Heart right ventricle (tissue), 16 donors: Measurements from ENCODE around the gene B3GNT9. TPM values are rescaled to one million over a fixed set of nuclear protein-coding genes. Genes with fewer than 3 reads are reported as not detected.
A peak's percentile ranks its signal among the peaks of the same experiment; 100 is the strongest.

Experiments used
- ATAC-seq, 8 donors: fragments of 200-7000 bp; cut with Tn5 transposase; one replicate each; pipeline ENCODE4 v1.9.1; 2020; ENCODE audit warnings: mild to moderate bottlenecking in 8 of 8, moderate library complexity in 8 of 8, moderate number of reproducible peaks in 1 of 8
- DNase-seq, 2 donors: peaks; one replicate each; pipeline ENCODE4 v3.0.0-alpha.2; 2020
- H3K27ac ChIP-seq, 10 donors: fragments of 200-600 bp; sonication (generic) in 2 of 10; one replicate each; pipeline versions ENCODE4 v1.5.0 to v1.8.0; 2020 to 2022; ENCODE audit warnings: mild to moderate bottlenecking in 3 of 10
- H3K27me3 ChIP-seq, 7 donors: fragments of 200-600 bp; one replicate each; pipeline ENCODE4 v1.8.0; 2021 to 2022; ENCODE audit warnings: mild to moderate bottlenecking in 2 of 7
- H3K36me3 ChIP-seq, 9 donors: fragments of 200-600 bp; sonication (generic) in 1 of 9; one replicate each; pipeline versions ENCODE4 v1.5.0 to v1.8.0; 2020 to 2022; ENCODE audit warnings: mild to moderate bottlenecking in 2 of 9
- H3K4me1 ChIP-seq, 9 donors: fragments of 200-600 bp; sonication (generic) in 1 of 9; one replicate each; pipeline versions ENCODE4 v1.5.0 to v1.8.0; 2020 to 2022; ENCODE audit warnings: mild to moderate bottlenecking in 4 of 9
- H3K4me3 ChIP-seq, 10 donors: fragments of 200-600 bp; sonication (generic) in 2 of 10; one replicate each; pipeline versions ENCODE4 v1.5.0 to v1.8.0; 2020 to 2022; ENCODE audit warnings: mild to moderate bottlenecking in 7 of 10, moderate library complexity in 2 of 10
- H3K9me3 ChIP-seq, 11 donors: fragments of 200-600 bp in 10 of 11; sonication (generic) in 2 of 11; one replicate each; pipeline versions ENCODE4 v1.5.0 to v1.8.0; 2013 to 2022; ENCODE audit warnings: mild to moderate bottlenecking in 2 of 11, control low read depth in 1 of 11, moderate library complexity in 1 of 11
- CTCF ChIP-seq, 9 donors: fragments of 200-600 bp; sonication (generic) in 2 of 9; IDR thresholded peaks; one replicate each; pipeline versions ENCODE4 v1.5.0 to v1.8.0; 2021 to 2022; ENCODE audit warnings: antibody characterized with exemption in 9 of 9, mild to moderate bottlenecking in 5 of 9, moderate library complexity in 1 of 9
- WGBS, 2 donors: extraction: QIAGEN DNeasy Blood & Tissue Kit; methylation state at CpG; one replicate each; pipeline ENCODE4 v1.1.7; 2013; ENCODE audit warnings: inconsistent platforms in 1 of 2; 5-methylcytosine and 5-hydroxymethylcytosine counted together
- intact Hi-C, 10 donors: fragments of 100-400 bp; cut with DNase I; formaldehyde crosslinking; loops; one replicate each; pipeline versions ENCODE4 v1.11.1 to v1.14.2; 2022
- polyA plus RNA-seq, 2 donors: library from polyadenylated mRNA; stranded (reverse); fragments of 200-250 nt; gene quantifications; one replicate each; pipeline ENCODE4 v1.2.3, GENCODE V29; 2013
- total RNA-seq, 10 donors: library from RNA; stranded (reverse); fragmentation: NEBNext Ultra II Directional in 3 of 10; extraction: Animal tissue kit (Norgen Biotek cat#: 25700) in 3 of 10; gene quantifications; one replicate each; pipeline versions ENCODE4 v1.2.1 to v1.2.4, GENCODE V29; 2021 to 2023
- donor health status: Arrhythmogenic right ventricular cardiomyopathy.
- donor health status: ischemic (EF 13 %, LVEDD 7.1; RV severe dilation, severe dysfunction).
- donor health status: healthy with polysubstance abuse.
- donor health status: DM: no; HTN: yes; CAD: no.
- donor health status: DM: no; HTN: no; CAD: no.
- donor health status: ischemic (EF 25% LVEDD 6.9; RV normal size, moderate dysfunction).
- donor health status: ischemic (EF 25% LVEDD 5.7; RV mildly dilated, moderate dysfunction).
- donor health status: healthy.
- donor health status: DM: yes; HTN: yes; CAD: no.
- donor health status: Ischemic cardiomyopathy.
- donor health status: ischemic (EF 35%, LVEDD 5.7; RV mildly dilated, moderate dysfunction).
- donor health status: nonischemic (EF 11% LVEDD 7.7; RV severe dilation, severe dysfunction).
- donor health status: DM: yes; HTN: yes; CAD: no.
- donor health status: PGD.
- donor health status: ischemic (EF 29% LVEDD 5.4; RV normal size, mild dysfunction).
- donor health status: nonischemic (EF 23%, LVEDD 6.1; RV moderate dilation, normal function).

B3GNT9 gene
- total and polyA plus RNA-seq, 12 donors = 5.4 to 19.1 (median 9.6) TPM

- intact Hi-C loops = no loop called here
- ATAC-seq (no peak), DNase-seq (no peak)
- WGBS, 2 donors = 82 to 100% methylated on average over 2 of the region's 2 CpGs
- Histone ChIP-seq H3K4me1 (peaks cover 0 to 15% (median 3%) of the 10 kb centered on the region in 9 donors), H3K27me3 (peaks cover 0 to 17% (median 0%) of the 10 kb centered on the region in 7 donors), H3K27ac (no peak overlapping the region), H3K9me3 (no peaks in the 10 kb centered on the region), H3K4me3 (no peak overlapping the region), H3K36me3 (peaks cover 0 to 89% (median 48%) of the 10 kb centered on the region in 9 donors)
- no peak for TF ChIP-seq CTCF (IDR thresholded peaks at IDR 0.05)
Observed at GRCh38 chr16:67145746-67146145, 5.1 kb downstream of the B3GNT9 start.

GRCh38 chr16:67144943-67145342, 5.9 kb downstream of the B3GNT9 start:
- no peak for TF ChIP-seq CTCF (IDR thresholded peaks at IDR 0.05)
- ATAC-seq = no peak
- H3K9me3 ChIP-seq = no peaks in the 10 kb centered on the region
- H3K4me1 ChIP-seq = peaks cover 0 to 7% (median 0%) of the 10 kb centered on the region in 9 donors
- H3K27ac ChIP-seq = no peak overlapping the region
- DNase-seq = no peak
- intact Hi-C loops = no loop called here
- peaks cover 0 to 9% (median 0%) of the 10 kb centered on the region in 7 donors for H3K27me3 ChIP-seq
- peaks cover 0 to 97% (median 56%) of the 10 kb centered on the region in 9 donors for H3K36me3 ChIP-seq
- no peak overlapping the region for H3K4me3 ChIP-seq
- 94 to 95% methylated on average over 2 of the region's 2 CpGs for WGBS, 2 donors

GRCh38 chr16:67142342-67142741, 8.5 kb downstream of the B3GNT9 start:
- Histone ChIP-seq H3K4me3 (no peak overlapping the region), H3K27ac (no peak overlapping the region), H3K4me1 (no peaks in the 10 kb centered on the region), H3K36me3 (peaks cover 0 to 100% (median 61%) of the 10 kb centered on the region in 9 donors), H3K9me3 (no peaks in the 10 kb centered on the region), H3K27me3 (no peaks in the 10 kb centered on the region)
- TF ChIP-seq CTCF (IDR thresholded peaks at IDR 0.05) = no peak
- 91 to 92% methylated on average over 9 of the region's 9 CpGs for WGBS, 2 donors
- intact Hi-C loops = no loop called here
- no peak for ATAC-seq
- DNase-seq = no peak

GRCh38 chr16:67141391-67141790, 9.4 kb downstream of the B3GNT9 start:
- intact Hi-C loops = no loop called here
- ATAC-seq = peak in 4 of 8 donors; percentile 23 to 70 (median 44)
- Histone ChIP-seq H3K4me1 (no peaks in the 10 kb centered on the region), H3K27ac (peak overlapping the region in 1 of 10 donors; percentile 44), H3K9me3 (no peaks in the 10 kb centered on the region), H3K36me3 (peaks cover 0 to 100% (median 60%) of the 10 kb centered on the region in 9 donors), H3K4me3 (no peak overlapping the region), H3K27me3 (no peaks in the 10 kb centered on the region)
- no peak for DNase-seq
- no peak for TF ChIP-seq CTCF (IDR thresholded peaks at IDR 0.05)
- 96 to 99% methylated on average over 13 of the region's 13 CpGs for WGBS, 2 donors
